Neuron (in vitro differentiated cells): ENCODE results near the gene HIPK3.

Experiments
- H2AFZ ChIP-seq: one replicate; pipeline ENCODE4 v1.6.1; 2013; ENCODE audit warnings: low read depth, mild to moderate bottlenecking, inconsistent platforms, low read length, moderate library complexity
- H3K27me3 ChIP-seq: one replicate; pipeline ENCODE4 v1.6.1; 2013; ENCODE audit warnings: low read length; ENCODE audit not compliant: insufficient read depth
- H3K36me3 ChIP-seq: one replicate; pipeline ENCODE4 v1.6.1; 2013; ENCODE audit warnings: low read length; ENCODE audit not compliant: insufficient read depth
- H3K4me1 ChIP-seq: one replicate; pipeline ENCODE4 v1.6.1; 2013; ENCODE audit warnings: low read length; ENCODE audit not compliant: insufficient read depth
- H3K4me3 ChIP-seq: 2 replicates; pipeline ENCODE4 v1.5.1; 2013; ENCODE audit warnings: mild to moderate bottlenecking, low read length, moderate library complexity
- H3K9me3 ChIP-seq: one replicate; pipeline ENCODE4 v1.6.1; 2013; ENCODE audit warnings: low read length

The HIPK3 gene

GRCh38 chr11:33405834-33406602 lies 148.8 kb downstream of the HIPK3 start:
- Histone ChIP-seq H3K36me3 (no peaks in the 10 kb centered on the region), H3K4me1 (no peaks in the 10 kb centered on the region)

More at GRCh38 chr11:33405834-33406602, 148.8 kb downstream of the HIPK3 start:
- Histone ChIP-seq H3K27me3 (no peaks in the 10 kb centered on the region), H2AFZ (no peak overlapping the region), H3K4me3 (no peak overlapping the region), H3K9me3 (no peaks in the 10 kb centered on the region)
